NCI-H1092 (cell line): ENCODE results near the gene PPP2R2B.

Source experiments
- DNase-seq: peaks from one replicate; lab custom pipeline; 2025; lab: John Stamatoyannopoulos, UW

Gene PPP2R2B

GRCh38 chr5:146781157-146781556, 97.4 kb downstream of the PPP2R2B start:
- no peak for DNase-seq

- no peak for DNase-seq
Observed at GRCh38 chr5:146779211-146779869, 99.2 kb downstream of the PPP2R2B start.

GRCh38 chr5:146778795-146779194, 99.8 kb downstream of the PPP2R2B start:
- no peak for DNase-seq

DNA sequence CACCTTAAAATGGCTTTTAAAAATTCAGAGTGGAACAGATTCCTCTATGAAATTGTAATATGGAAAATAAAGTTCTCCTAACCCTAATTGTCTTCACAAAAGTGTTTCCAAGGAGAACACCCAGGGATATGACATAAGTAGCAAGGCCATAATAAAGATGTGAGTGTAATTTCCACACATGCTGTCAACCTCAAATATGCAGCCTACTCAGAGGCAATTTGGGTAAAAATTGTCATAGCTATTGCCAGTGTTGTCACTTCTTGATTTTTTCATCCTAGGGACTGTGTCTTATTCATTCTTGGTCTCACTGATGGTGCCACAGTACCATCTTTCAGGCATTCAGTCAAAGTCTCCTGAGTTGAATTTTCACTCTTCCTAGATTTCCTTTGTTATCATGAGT, 100.3 kb downstream of the PPP2R2B start:
- DNase-seq: no peak

DNA sequence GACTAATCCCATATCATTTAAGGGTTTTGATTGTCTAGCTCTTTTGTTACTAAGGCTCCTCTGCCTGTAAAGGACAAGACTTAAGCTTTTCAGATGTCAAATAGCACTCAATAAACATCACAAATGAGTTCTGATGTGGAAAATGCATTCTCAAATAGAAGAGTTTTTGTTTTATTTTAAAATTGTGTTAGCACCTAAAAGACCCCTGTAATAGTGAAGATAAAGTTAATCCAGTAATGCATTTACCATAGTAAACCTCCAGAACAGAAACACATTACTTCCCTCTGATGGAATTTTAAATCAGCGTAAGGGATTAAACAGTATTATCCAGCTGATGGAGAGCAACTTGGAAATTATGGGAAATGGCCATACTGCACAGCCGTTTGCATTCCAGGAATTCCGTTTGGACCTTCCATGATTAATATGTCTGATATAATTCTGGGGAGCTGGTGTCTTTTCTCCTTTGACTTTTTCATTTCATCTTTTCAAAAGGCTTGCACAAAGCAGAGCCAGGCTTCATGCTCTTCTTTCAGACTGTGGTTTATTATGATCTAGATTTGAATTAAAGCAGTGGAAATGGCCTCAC, 105.6 kb downstream of the PPP2R2B start:
- DNase-seq: no peak

DNA sequence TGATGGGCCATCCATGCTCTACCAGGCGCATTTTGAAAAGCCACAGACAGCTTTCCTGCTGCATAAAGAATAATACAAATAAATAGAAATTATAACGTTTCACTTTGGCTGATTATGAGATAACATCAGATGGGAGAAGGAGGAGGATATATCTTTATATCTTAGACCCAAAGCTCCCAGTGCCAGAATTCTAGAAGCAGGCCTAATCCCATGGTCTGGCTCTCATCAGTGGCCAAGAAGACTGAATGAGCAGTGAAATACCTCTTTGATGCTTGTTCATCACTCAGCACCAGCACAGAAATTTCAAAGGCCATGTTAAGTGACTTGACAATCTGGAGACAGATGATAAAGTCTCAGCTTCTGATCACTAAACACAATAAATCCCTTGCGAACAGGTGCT, 107.6 kb downstream of the PPP2R2B start:
- DNase-seq: no peak

DNA sequence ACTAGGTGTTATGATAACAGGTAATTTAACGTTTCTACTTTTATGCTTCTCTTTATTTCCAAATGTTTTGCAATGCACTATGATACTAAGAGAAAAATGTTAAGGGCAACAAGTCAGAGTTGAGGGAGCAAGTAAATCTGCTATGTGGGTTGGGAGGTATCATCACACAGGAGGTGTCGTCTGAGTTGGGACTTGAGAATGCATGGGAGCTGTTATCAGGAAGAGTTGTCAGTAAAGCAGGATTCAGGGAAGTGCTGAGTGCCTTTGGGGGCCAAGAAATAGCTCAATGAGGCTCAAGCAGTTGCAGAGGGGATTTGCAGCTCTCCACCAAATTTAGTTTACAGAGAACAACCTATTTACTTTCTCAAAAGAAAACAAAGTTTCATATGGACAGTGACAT, 108.0 kb downstream of the PPP2R2B start:
- DNase-seq: no peak

DNA sequence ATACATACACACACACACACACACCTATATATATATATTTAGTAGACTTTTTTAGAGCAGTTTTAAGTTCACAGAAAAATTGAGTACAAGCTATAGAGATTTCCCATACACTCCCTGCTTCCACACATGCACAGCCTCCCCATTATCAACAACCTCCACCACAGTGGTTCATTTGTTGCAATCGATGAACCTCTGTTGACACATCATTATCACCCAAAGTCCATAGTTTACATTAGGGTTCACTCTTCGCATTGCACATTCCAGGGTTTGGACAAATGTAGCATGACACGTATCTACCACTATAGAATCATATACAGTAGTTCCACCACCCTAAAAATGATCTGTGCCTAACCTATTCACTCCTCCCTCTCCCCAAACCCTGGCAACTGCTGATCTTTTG, 111.0 kb downstream of the PPP2R2B start:
- DNase-seq: no peak

DNA sequence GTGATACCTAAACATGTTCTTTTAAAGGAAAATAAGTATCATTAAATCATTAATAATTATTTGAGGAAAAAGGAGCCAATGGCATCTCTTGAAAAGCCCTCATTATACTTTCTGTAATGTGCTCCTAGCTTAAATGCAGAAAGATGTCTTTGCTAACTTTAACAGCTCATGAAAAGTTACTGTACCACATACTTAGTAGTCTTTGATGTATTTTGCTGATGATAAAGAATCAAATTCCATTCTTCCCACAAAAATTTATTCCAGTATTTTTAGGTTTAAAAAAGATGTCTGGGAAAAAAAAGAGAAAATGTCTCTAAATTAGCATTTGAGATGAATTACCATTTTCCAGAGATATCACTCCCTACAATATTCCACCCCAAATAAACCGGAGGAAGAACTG, 112.5 kb downstream of the PPP2R2B start:
- no peak for DNase-seq

DNA sequence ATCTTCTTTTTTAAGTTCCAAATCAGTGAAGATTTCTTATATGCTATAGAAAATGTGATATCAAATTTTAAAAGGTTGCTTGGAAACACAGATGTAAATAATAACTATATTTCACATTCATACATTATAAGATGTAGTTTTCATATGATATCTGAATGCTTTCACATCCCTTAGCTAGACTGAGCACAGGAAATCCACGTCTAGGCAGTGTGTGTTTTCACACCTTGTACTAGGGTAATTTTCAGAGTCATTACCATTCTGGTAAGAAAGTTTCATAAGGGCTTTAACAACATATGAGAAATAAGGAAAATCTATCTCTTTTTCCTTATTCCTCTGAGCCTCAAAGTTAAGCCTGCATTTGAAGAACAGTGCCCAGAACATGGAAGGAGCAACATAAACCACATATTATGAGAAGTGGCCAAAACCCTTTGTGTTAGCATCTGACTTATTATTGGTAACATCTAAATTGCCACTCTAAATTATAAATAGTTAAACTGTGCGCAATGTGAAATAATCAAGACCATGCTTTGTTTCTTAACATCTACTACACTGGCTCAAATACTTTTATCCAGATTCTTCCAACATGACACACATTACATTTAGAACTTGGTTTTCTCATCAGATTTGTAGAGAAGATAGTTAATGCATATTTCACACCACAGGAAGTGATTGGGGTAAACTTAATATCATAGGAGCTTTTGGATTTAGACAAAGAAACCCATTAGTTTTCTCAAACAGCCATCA, 113.3 kb downstream of the PPP2R2B start:
- no peak for DNase-seq

- no peak for DNase-seq
Observed at GRCh38 chr5:146762830-146763229, 115.7 kb downstream of the PPP2R2B start.

GRCh38 chr5:146761811-146762210, 116.7 kb downstream of the PPP2R2B start:
- no peak for DNase-seq

GRCh38 chr5:146758938-146759337, 119.6 kb downstream of the PPP2R2B start:
- no peak for DNase-seq

DNA sequence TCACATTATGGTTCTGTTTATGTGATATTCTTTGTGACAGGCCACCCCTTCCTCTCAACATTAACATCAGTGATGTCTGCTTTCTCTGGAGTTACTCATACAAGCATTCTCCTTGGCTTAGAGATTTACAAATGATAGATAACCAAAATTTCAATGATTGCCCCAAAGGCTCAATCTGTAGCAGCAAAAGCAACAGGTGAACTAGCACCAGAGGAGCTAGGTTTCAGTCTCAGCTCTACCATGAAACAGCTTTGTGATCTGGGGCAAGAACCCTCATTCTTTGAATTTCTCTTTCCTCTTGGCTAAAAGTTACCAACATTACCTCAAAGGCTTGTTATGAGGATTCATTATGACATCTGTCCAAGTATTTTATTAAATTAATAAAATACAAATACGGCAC, 120.5 kb downstream of the PPP2R2B start:
- DNase-seq: no peak

DNA sequence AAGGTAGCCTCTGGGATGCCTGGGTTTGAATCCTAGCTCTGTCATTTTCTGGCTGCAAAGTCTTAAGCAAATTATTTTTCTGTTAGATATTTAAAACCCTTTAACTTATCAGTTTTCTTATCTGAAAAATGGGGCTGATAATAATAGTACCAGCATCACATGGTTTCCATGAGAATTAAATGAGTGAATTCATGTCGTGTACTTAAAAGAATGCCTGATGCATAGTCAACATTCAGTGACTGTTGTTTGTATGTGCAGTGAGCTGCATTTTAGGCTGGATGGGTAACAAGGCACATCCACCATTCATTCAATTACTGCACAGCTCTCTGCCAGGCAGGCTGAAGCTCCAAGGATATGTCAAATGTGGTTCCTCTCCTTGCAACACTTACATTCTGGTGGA, 122.0 kb downstream of the PPP2R2B start:
- DNase-seq: no peak

DNA sequence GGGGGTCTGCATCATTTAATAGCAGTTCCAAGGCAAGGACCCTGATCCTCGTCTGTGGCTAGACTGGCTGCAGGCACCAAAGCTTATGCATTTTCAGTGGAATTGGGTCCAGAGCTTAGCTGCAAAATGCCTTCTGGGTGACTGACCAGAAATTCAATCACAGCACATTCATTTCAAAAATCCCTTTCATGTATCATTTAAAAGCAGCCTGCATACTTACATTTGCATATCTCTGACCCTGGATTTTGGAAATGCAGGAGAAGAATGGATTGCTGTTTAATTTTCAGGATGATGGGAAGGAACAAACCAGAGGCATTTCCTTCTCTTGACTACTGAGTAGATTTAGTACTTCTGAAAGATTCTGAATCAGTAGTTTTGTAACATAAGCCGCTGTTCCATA, 122.8 kb downstream of the PPP2R2B start:
- DNase-seq: no peak

DNA sequence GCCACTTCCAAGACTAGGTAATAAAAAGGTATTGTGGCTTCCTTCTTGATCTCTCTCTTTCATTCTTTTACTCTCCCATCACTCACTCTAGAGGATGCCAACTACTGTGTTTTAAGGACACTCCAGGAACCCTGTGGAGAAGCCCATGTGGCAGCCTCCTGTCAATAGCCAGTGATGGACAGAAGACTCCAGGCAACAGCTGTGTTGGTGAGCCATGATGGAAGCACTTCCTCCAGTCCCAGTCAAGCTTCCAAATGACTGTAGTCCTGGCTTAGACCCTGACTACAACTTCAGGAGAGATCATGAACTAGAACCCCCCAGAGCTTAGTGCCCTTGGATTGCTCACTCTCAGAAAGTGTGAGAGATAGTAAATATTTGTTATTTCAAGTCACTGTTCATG, 123.9 kb downstream of the PPP2R2B start:
- DNase-seq: no peak

DNA sequence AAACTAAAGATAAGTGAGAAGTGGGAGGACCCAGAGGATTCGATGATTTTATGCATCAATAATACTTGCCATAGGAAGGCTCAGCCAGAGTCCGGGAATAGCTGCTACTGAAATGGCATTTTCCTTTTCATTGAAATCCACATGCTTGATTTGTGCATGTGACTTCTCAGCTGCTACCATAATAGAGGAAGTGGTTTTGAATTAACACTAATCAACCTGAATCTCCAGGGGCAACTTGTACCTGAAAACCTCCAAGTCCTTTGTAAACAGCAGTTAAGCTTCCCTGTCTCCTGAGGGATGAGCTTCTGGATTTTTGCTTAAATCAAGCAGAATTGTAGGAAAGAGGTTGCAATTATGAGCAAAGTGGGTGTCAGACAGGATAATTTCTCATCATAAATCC, 124.9 kb downstream of the PPP2R2B start:
- DNase-seq: no peak

DNA sequence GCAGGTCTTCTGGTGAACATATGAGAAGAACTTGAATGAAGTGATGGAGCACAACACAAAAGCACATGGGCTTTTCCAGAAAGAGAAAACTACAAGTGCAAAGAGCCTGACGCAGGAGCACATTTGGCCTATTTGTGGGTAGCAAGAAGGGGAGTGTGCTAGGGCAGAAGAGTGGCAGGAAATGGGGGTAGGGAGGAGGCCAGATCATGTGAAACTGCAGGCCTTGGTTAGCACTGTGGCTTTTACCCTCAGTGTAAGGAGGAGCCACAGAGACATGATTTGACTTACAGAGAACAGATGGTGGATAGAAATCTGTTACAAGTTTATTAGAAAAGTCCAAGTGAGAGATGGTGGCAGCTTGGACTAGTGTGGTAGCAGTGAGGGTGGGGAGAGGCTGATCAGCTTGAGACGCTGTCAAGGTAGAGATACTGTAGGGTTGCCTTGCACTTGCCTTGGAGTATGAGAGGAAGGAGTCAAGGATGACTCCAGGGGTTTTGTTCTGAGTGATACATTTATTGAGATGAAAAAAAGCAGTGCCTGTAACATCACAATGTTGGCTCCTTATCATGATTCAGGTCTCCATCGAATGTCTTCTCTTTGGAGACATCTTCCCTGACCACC, 126.7 kb downstream of the PPP2R2B start:
- DNase-seq: no peak

GRCh38 chr5:146751054-146751453, 127.5 kb downstream of the PPP2R2B start:
- no peak for DNase-seq

GRCh38 chr5:146748533-146748932, 130.0 kb downstream of the PPP2R2B start:
- no peak for DNase-seq

GRCh38 chr5:146745931-146746577, 132.5 kb downstream of the PPP2R2B start:
- DNase-seq: peak; percentile 45
